Endothelial cell of umbilical vein (primary cell): ENCODE results near the gene S100P.

Source experiments
- CTCF ChIP-seq, 2 donors: IDR thresholded peaks; 1 replicate in 1 of 2; 2 replicates in 1 of 2; pipeline ENCODE4 v1.5.1; 2011; ENCODE audit warnings: low read length in 2 of 2, mild to moderate bottlenecking in 2 of 2, moderate library complexity in 2 of 2, control low read depth in 1 of 2, inconsistent platforms in 1 of 2, low read depth in 1 of 2; ENCODE audit not compliant: insufficient read depth in 1 of 2; ENCODE audit errors: extremely low read depth in 1 of 2
- MAX ChIP-seq: IDR thresholded peaks from 2 replicates; pipeline ENCODE4 v1.6.1; 2011; ENCODE audit not compliant: insufficient read depth, insufficient read length

GRCh38 chr4:6721121-6721520 lies 27.4 kb downstream of the S100P start:
- TF ChIP-seq MAX (no peak), CTCF (IDR thresholded peaks at IDR 0.05; ENCODE audit: extremely low read depth in 1 of 2, insufficient read depth in 1 of 2, low read depth in 1 of 2, low read length in 2 of 2) (no peak)
